Measurements from ENCODE around the gene OR4K2.
"Not testable (repeated sequence)": the region's sequence is repeated elsewhere in the genome, so short reads cannot be mapped to it uniquely, and the experiment has no call there.

OR4K2 gene

DNA sequence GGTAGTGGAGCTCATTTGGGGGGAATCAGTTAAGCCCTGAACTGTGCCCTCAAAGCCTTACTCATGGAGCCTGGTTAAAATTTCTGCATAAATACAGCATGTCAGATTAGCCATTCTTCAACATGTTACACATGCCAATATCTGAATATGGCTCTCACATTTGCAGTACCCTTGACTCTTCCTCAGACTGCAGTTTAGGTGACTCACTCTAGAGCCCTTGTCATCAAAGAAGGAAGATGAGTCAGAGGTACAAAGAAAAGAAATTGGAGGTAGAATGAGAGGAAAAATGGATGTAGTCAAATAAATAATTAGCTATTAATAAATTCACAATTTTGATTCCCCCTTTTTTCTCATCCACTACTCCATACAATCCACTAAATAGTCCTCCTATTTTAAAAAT is 23.6 kb upstream of the OR4K2 start:
- Histone ChIP-seq H3K9me3 (ENCODE audit: control insufficient read depth, low read length) (no peaks in the 10 kb centered on the region), H3K4me3 (ENCODE audit: low read depth, low read length) (no peak overlapping the region), H3K4me2 (ENCODE audit: low read length) (no peak overlapping the region), H3K27ac (no peak overlapping the region), H2AFZ (no peak overlapping the region), H3K27me3 (ENCODE audit: control insufficient read depth, insufficient read depth, low read length) (no peaks in the 10 kb centered on the region), H3K36me3 (ENCODE audit: control insufficient read depth, insufficient read depth, low read length) (no peaks in the 10 kb centered on the region), H3K79me2 (no peaks in the 10 kb centered on the region), H3K9ac (no peak overlapping the region), H3K4me1 (no peaks in the 10 kb centered on the region)
- TF ChIP-seq, protein P1, sequence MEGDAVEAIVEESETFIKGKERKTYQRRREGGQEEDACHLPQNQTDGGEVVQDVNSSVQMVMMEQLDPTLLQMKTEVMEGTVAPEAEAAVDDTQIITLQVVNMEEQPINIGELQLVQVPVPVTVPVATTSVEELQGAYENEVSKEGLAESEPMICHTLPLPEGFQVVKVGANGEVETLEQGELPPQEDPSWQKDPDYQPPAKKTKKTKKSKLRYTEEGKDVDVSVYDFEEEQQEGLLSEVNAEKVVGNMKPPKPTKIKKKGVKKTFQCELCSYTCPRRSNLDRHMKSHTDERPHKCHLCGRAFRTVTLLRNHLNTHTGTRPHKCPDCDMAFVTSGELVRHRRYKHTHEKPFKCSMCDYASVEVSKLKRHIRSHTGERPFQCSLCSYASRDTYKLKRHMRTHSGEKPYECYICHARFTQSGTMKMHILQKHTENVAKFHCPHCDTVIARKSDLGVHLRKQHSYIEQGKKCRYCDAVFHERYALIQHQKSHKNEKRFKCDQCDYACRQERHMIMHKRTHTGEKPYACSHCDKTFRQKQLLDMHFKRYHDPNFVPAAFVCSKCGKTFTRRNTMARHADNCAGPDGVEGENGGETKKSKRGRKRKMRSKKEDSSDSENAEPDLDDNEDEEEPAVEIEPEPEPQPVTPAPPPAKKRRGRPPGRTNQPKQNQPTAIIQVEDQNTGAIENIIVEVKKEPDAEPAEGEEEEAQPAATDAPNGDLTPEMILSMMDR (IDR thresholded peaks at IDR 0.05): no peak

DNA sequence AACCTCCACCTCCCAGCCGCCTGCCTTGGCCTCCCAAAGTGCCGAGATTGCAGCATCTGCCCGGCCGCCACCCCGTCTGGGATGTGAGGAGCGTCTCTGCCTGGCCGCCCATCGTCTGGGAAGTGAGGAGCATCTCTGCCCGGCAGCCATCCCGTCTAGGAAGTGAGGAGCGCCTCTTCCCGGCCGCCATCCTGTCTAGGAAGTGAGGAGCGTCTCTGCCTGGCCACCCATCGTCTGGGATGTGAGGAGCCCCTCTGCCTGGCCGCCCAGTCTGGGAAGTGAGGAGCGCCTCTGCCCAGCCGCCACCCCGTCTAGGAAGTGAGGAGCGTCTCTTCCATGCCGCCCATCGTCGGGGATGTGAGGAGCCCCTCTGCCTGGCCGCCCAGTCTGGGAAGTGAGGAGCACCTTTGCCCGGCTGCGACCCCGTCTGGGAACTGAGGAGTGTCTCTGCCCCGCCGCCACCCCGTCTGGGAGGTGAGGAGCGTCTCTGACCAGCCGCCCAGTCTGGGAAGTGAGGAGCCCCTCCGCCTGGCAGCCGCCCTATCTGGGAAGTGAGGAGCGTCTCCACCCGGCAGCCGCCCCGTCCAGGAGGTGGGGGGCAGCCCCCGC is 8.8 kb upstream of the OR4K2 start:
- not testable (repeated sequence) for H3K27ac ChIP-seq; H3K27me3 ChIP-seq (ENCODE audit: control insufficient read depth, insufficient read depth, low read length); H3K4me3 ChIP-seq (ENCODE audit: low read depth, low read length); H3K4me2 ChIP-seq (ENCODE audit: low read length); H3K4me1 ChIP-seq; H3K9me3 ChIP-seq (ENCODE audit: control insufficient read depth, low read length); H3K36me3 ChIP-seq (ENCODE audit: control insufficient read depth, insufficient read depth, low read length); H3K9ac ChIP-seq; H2AFZ ChIP-seq; H3K79me2 ChIP-seq

DNA sequence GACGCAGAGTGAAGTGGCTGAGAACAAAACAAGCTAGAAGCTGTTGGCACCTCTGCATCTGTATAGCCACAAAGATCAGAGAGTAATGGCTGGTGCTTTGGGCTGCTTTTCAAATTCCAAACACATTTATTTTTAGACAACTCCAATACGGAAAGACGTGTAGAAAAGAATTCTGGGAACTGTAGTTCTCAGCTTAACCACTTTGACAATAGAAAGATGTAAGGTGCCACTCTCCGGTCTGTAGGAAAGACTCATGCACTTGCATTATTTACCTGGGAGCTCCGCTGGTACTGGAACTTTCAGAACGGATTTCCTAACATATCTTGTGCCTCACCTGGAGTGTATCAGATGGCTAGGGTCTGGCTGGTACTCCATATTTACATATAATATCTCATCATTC is 1.8 kb upstream of the OR4K2 start:
- no peak overlapping the region for H3K9ac ChIP-seq
- no peaks in the 10 kb centered on the region for H3K4me1 ChIP-seq
- TF ChIP-seq, protein P1 (IDR thresholded peaks at IDR 0.05): no peak
- H3K27ac ChIP-seq: no peak overlapping the region
- no peaks in the 10 kb centered on the region for H3K79me2 ChIP-seq
- no peak overlapping the region for H3K4me2 ChIP-seq (ENCODE audit: low read length)
- H3K27me3 ChIP-seq (ENCODE audit: control insufficient read depth, insufficient read depth, low read length): no peaks in the 10 kb centered on the region
- H2AFZ ChIP-seq: no peak overlapping the region
- H3K9me3 ChIP-seq (ENCODE audit: control insufficient read depth, low read length): no peaks in the 10 kb centered on the region
- H3K4me3 ChIP-seq (ENCODE audit: low read depth, low read length): no peak overlapping the region
- H3K36me3 ChIP-seq (ENCODE audit: control insufficient read depth, insufficient read depth, low read length): no peaks in the 10 kb centered on the region

DNA sequence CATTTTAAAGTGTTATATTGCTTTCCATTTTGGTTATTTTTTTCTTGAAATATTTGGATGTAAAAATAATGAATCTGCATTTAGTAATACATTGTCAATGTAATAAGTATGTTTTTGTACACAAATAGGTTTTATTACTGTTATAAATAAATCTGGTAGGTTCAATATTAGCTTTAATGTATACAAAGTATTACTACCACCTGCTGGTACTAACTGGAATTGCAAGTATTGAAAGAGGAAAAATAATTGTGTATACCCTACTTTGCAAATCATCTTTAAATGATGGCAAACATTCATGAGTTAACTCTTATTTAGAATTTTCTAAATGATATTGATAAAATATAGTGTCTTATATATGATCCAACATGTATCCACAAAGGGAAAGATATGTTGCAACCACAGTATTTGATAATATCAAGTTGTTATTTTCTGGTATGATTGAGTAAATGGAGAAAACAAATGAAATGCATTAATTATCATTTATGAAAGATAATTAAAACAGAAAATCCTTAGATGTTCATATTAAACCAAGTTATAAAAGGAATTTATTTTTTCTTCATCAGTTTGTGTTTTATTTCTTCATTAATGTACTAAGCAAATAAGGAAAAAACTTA is 3.2 kb downstream of the OR4K2 start:
- H2AFZ ChIP-seq: no peak overlapping the region
- H3K4me2 ChIP-seq (ENCODE audit: low read length): no peak overlapping the region
- no peak overlapping the region for H3K27ac ChIP-seq
- no peak overlapping the region for H3K4me3 ChIP-seq (ENCODE audit: low read depth, low read length)
- H3K27me3 ChIP-seq (ENCODE audit: control insufficient read depth, insufficient read depth, low read length): no peaks in the 10 kb centered on the region
- H3K36me3 ChIP-seq (ENCODE audit: control insufficient read depth, insufficient read depth, low read length): no peaks in the 10 kb centered on the region
- H3K9ac ChIP-seq: no peak overlapping the region
- TF ChIP-seq, protein P1 (IDR thresholded peaks at IDR 0.05): peak; percentile 37
- no peaks in the 10 kb centered on the region for H3K79me2 ChIP-seq
- no peaks in the 10 kb centered on the region for H3K4me1 ChIP-seq
- no peaks in the 10 kb centered on the region for H3K9me3 ChIP-seq (ENCODE audit: control insufficient read depth, low read length)

DNA sequence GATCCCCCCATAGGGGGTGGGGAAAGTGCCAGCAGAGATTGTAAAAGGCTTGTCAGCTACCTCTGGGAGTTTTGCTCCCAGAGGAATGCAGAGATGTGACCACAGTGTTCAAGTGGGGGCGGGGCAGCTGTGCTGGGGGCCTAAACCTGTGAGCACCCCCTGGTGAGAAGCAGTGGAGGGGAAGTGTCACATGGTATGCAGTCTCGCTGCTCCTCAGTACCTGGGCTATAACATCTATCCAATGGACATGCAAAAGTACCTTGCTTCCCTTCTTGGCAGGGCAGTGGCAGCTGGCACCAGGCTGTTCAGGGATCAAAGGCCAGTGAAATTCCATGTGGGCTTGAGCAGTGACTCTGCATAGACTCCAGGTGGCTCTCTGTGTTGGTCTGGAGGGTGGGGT is 20.3 kb downstream of the OR4K2 start:
- Histone ChIP-seq H3K79me2 (no peaks in the 10 kb centered on the region), H3K9ac (no peak overlapping the region), H3K36me3 (ENCODE audit: control insufficient read depth, insufficient read depth, low read length) (no peaks in the 10 kb centered on the region), H3K9me3 (ENCODE audit: control insufficient read depth, low read length) (no peaks in the 10 kb centered on the region), H2AFZ (no peak overlapping the region), H3K4me1 (no peaks in the 10 kb centered on the region), H3K27ac (no peak overlapping the region), H3K4me2 (ENCODE audit: low read length) (no peak overlapping the region), H3K27me3 (ENCODE audit: control insufficient read depth, insufficient read depth, low read length) (no peaks in the 10 kb centered on the region), H3K4me3 (ENCODE audit: low read depth, low read length) (no peak overlapping the region)
- TF ChIP-seq, protein P1 (IDR thresholded peaks at IDR 0.05): no peak

Measured in parathyroid adenoma (tissue), 2 donors.